OCI-LY3 (cell line): ENCODE results near the gene LTBP1.

ENCODE experiments used
- H2AFZ ChIP-seq: fragments of 200-600, 300-600 bp; shearing (Covaris generic); 2 replicates; pipeline ENCODE4 v1.6.0; 2014; ENCODE audit warnings: antibody characterized with exemption, low read depth, low read length
- H3K27ac ChIP-seq: fragments of 200-600, 300-600 bp; sonication (generic); 2 replicates; pipeline ENCODE4 v1.5.1; 2014; ENCODE audit warnings: mild to moderate bottlenecking, low read length, moderate library complexity, mixed read lengths
- H3K27me3 ChIP-seq: fragments of 200-600, 300-600 bp; sonication (generic); 2 replicates; pipeline ENCODE4 v1.6.1; 2014; ENCODE audit warnings: low read depth, low read length, mixed read lengths
- H3K36me3 ChIP-seq: fragments of 200-600, 300-600 bp; sonication (generic); replicated peaks from 2 replicates; pipeline ENCODE3; 2014; ENCODE audit warnings: low read depth, low read length, mixed read lengths
- H3K4me1 ChIP-seq: fragments of 300-600, 200-600 bp; sonication (generic); 2 replicates; pipeline ENCODE4 v1.6.1; 2014; ENCODE audit warnings: low read length, mixed read lengths
- H3K4me2 ChIP-seq: fragments of 200-600, 300-600 bp; sonication (generic); 2 replicates; pipeline ENCODE4 v1.6.1; 2014; ENCODE audit warnings: low read length, mixed read lengths
- H3K4me3 ChIP-seq: fragments of 300-600, 200-600 bp; sonication (generic); 2 replicates; pipeline ENCODE4 v1.5.1; 2014; ENCODE audit warnings: antibody characterized with exemption, mild to moderate bottlenecking, low read length, moderate library complexity
- H3K79me2 ChIP-seq: fragments of 300-600, 200-600 bp; shearing (Covaris generic); 2 replicates; pipeline ENCODE4 v1.6.1; 2014; ENCODE audit warnings: mild to moderate bottlenecking, low read length, mixed read lengths
- H3K9ac ChIP-seq: fragments of 300-600, 200-600 bp; shearing (Covaris generic); 2 replicates; pipeline ENCODE4 v1.6.0; 2014; ENCODE audit warnings: mild to moderate bottlenecking, low read length, moderate library complexity
- H3K9me3 ChIP-seq: fragments of 200-600, 300-600 bp; shearing (Covaris generic); 2 replicates; pipeline ENCODE4 v1.6.1; 2014; ENCODE audit warnings: low read length, mixed read lengths; ENCODE audit not compliant: insufficient read depth
- H4K20me1 ChIP-seq: fragments of 200-600, 300-600 bp; sonication (generic); 2 replicates; pipeline ENCODE4 v1.6.1; 2016; ENCODE audit warnings: low read length, mixed read lengths; ENCODE audit not compliant: insufficient read depth
- CTCF ChIP-seq: fragments of 200-600, 300-600 bp; sonication (generic); IDR thresholded peaks from 2 replicates; pipeline ENCODE4 v1.5.1; 2014; ENCODE audit warnings: antibody characterized with exemption, low read length, low read depth
- EZH2phosphoT487 ChIP-seq: fragments of 200-600 bp; shearing (Covaris generic); IDR thresholded peaks from 2 replicates; pipeline ENCODE4 v1.6.1; 2018; ENCODE audit warnings: antibody characterized with exemption, mixed run types, low read depth

The LTBP1 gene

GRCh38 chr2:33115728-33116127 is 169.0 kb downstream of the LTBP1 start:
- Histone ChIP-seq H3K9ac (no peak overlapping the region), H3K4me3 (no peak overlapping the region), H2AFZ (no peak overlapping the region), H3K79me2 (no peaks in the 10 kb centered on the region), H4K20me1 (no peaks in the 10 kb centered on the region), H3K27ac (no peak overlapping the region), H3K36me3 (no peaks in the 10 kb centered on the region), H3K9me3 (no peaks in the 10 kb centered on the region), H3K4me2 (no peak overlapping the region), H3K4me1 (no peaks in the 10 kb centered on the region), H3K27me3 (no peaks in the 10 kb centered on the region)
- no peak for TF ChIP-seq CTCF

GRCh38 chr2:33116799-33117198 is 170.0 kb downstream of the LTBP1 start:
- Histone ChIP-seq H3K4me1 (no peaks in the 10 kb centered on the region), H3K9ac (no peak overlapping the region), H3K36me3 (no peaks in the 10 kb centered on the region), H3K27ac (no peak overlapping the region), H3K4me2 (no peak overlapping the region), H2AFZ (no peak overlapping the region), H3K9me3 (no peaks in the 10 kb centered on the region), H3K4me3 (no peak overlapping the region), H4K20me1 (no peaks in the 10 kb centered on the region), H3K79me2 (no peaks in the 10 kb centered on the region), H3K27me3 (no peaks in the 10 kb centered on the region)
- TF ChIP-seq EZH2phosphoT487 (no peak), CTCF (no peak)

GRCh38 chr2:33118651-33119050 is 171.9 kb downstream of the LTBP1 start:
- Histone ChIP-seq H3K36me3 (no peaks in the 10 kb centered on the region), H3K4me2 (no peak overlapping the region)
- TF ChIP-seq EZH2phosphoT487 (no peak), CTCF (no peak)

GRCh38 chr2:33121416-33121815 is 174.7 kb downstream of the LTBP1 start:
- Histone ChIP-seq H3K27me3 (no peaks in the 10 kb centered on the region), H3K9me3 (no peaks in the 10 kb centered on the region), H3K4me1 (no peaks in the 10 kb centered on the region), H3K27ac (no peak overlapping the region), H3K4me2 (no peak overlapping the region), H3K36me3 (no peaks in the 10 kb centered on the region), H2AFZ (no peak overlapping the region), H4K20me1 (no peaks in the 10 kb centered on the region), H3K79me2 (no peaks in the 10 kb centered on the region), H3K9ac (no peak overlapping the region), H3K4me3 (no peak overlapping the region)
- TF ChIP-seq CTCF = no peak
- TF ChIP-seq EZH2phosphoT487 = no peak

More at GRCh38 chr2:33118651-33119050, 171.9 kb downstream of the LTBP1 start:
- H2AFZ ChIP-seq = no peak overlapping the region; the same call in 1 of the 2 replicates
- no peaks in the 10 kb centered on the region for H3K27me3 ChIP-seq
- H4K20me1 ChIP-seq = no peaks in the 10 kb centered on the region
- no peak overlapping the region for H3K4me3 ChIP-seq
- no peaks in the 10 kb centered on the region for H3K79me2 ChIP-seq
- H3K9me3 ChIP-seq = no peaks in the 10 kb centered on the region
- no peak overlapping the region for H3K27ac ChIP-seq
- no peaks in the 10 kb centered on the region for H3K4me1 ChIP-seq
- no peak overlapping the region for H3K9ac ChIP-seq
